Urinary bladder (tissue), 4 donors: Measurements from ENCODE around the gene PYGM. TPM values are rescaled to one million over a fixed set of nuclear protein-coding genes. Genes with fewer than 3 reads are reported as not detected.

Source experiments
- DNase-seq: peaks from one replicate; pipeline ENCODE4 v3.0.0-alpha.2; 2015; ENCODE audit errors: extremely low spot score
- H3K27ac ChIP-seq: one replicate; pipeline ENCODE4 v1.5.1; 2013; ENCODE audit warnings: low read depth, mild to moderate bottlenecking, moderate library complexity
- H3K36me3 ChIP-seq: one replicate; pipeline ENCODE4 v1.6.1; 2013; ENCODE audit warnings: mild to moderate bottlenecking, moderate library complexity; ENCODE audit not compliant: insufficient read depth
- H3K4me1 ChIP-seq: one replicate; pipeline ENCODE4 v1.6.1; 2013; ENCODE audit warnings: mild to moderate bottlenecking, moderate library complexity; ENCODE audit not compliant: insufficient read depth
- H3K4me3 ChIP-seq: one replicate; pipeline ENCODE4 v1.5.1; 2013; ENCODE audit warnings: low read depth, low read length
- WGBS: extraction: QIAGEN DNeasy Blood & Tissue Kit; methylation state at CpG from one replicate; pipeline ENCODE4 v1.1.7; 2013; 5-methylcytosine and 5-hydroxymethylcytosine counted together
- polyA plus RNA-seq: library from polyadenylated mRNA; stranded (reverse); fragments of 200-250 nt; gene quantifications from one replicate; pipeline ENCODE4 v1.2.3, GENCODE V29; 2013
- total RNA-seq: library from RNA; depleted of rRNA; stranded (reverse); fragments of >200 nt; gene quantifications from one replicate; pipeline ENCODE4 v1.2.3, GENCODE V29; 2014
- donor health status: healthy with polysubstance abuse.
- donor health status: healthy.

PYGM gene
- total and polyA plus RNA-seq, 2 donors, result 15.1 to 33.6 TPM

DNA sequence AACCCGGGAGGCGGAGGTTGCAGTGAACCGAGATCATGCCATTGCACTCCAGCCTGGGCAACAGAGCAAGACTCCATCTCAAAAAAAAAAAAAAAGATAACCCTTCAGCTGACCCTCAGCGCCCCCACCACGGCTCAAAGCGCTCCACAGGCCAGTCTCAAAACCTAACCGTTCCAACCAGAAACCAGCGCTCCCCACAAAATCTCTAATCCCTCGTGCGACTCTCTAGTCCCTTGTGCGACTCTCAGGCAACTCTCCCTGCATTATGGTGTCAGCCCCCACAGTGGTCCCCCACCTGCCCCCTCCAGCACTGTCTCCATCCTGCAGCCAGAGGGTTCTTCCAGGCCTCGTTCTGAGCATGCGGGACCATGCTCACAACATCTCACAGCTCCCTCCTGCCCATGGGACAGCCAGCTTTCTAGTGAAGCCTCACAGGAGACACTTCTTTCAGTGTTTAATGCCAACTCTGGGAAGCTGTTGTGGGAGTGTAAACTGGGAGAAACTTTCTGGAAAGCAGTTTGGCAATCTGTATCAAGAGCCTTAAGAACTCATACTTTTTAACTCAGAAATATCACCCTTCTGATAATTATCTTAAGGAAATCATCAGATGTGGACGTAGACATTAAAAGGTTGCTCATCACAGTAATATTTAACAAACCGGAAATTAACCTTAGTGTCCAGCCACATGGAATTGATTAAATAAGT is 11.7 kb downstream of the PYGM start:
- 74% methylated on average over 15 of the region's 15 CpGs for WGBS
- H3K27ac ChIP-seq, result no peak overlapping the region
- no peak overlapping the region for H3K4me3 ChIP-seq
- H3K4me1 ChIP-seq, result peaks cover 2% of the 10 kb centered on the region
- DNase-seq, result no peak
- H3K36me3 ChIP-seq, result no peaks in the 10 kb centered on the region

- H3K4me1 ChIP-seq, result peaks cover 2% of the 10 kb centered on the region
- peak overlapping the region; percentile 2 for H3K27ac ChIP-seq
- 73% methylated on average over 10 of the region's 10 CpGs for WGBS
- no peak for DNase-seq
- no peaks in the 10 kb centered on the region for H3K36me3 ChIP-seq
- H3K4me3 ChIP-seq, result no peak overlapping the region
These were observed 13.3 kb downstream of the PYGM start for GRCh38 chr11:64746486-64746885.

DNA sequence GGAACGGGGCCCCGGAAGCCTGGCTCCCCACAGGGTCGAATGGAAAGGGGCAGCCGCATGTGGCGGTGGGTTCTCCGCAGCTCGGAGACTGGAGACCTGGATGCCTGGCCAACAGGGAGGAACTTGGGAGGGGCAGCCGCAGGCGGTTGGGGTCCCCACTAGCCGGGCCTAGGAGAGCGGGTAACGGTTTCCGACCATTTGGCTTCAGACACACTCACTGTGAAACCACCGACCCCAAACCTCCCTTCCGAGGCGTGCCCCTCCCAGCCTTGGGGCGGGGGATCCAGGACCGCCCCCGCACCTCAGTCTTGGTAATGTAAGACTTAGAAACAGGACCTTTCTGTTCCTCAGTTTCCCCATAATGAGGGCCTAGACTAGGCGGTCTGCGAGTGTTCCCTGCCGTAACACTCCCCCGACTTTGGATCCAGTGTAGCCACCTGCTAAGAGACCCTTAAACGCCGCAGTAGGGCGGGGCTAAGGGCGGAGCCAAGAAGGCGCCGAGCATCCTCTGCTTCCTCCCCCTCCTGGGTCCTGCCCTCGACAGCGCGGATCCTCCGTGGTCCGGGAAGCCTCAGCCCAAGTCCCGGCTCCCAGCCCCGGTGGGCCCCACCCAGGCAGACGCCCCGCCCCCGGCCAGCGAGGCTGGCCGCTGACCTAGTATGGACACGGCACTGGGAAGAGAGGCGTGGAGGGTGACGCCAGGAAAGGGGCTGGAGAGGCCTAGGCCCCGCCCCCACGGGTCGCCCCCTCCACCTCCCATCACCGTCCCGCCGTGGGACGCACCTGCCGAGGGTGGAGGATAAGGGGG is 14.0 kb downstream of the PYGM start:
- Histone ChIP-seq H3K4me3 (peak overlapping the region; percentile 54), H3K4me1 (peaks cover 2% of the 10 kb centered on the region), H3K27ac (peak overlapping the region; percentile 62), H3K36me3 (no peaks in the 10 kb centered on the region)
- WGBS, result under 1% methylated on average over 52 of the region's 52 CpGs
- no peak for DNase-seq

- Histone ChIP-seq H3K27ac (peak overlapping the region; percentile 62), H3K36me3 (no peaks in the 10 kb centered on the region), H3K4me1 (peaks cover 2% of the 10 kb centered on the region), H3K4me3 (peak overlapping the region; percentile 54)
- no peak for DNase-seq
- 0% methylated on average over 20 of the region's 20 CpGs for WGBS
These were observed 14.6 kb downstream of the PYGM start for GRCh38 chr11:64745189-64745520.

DNA sequence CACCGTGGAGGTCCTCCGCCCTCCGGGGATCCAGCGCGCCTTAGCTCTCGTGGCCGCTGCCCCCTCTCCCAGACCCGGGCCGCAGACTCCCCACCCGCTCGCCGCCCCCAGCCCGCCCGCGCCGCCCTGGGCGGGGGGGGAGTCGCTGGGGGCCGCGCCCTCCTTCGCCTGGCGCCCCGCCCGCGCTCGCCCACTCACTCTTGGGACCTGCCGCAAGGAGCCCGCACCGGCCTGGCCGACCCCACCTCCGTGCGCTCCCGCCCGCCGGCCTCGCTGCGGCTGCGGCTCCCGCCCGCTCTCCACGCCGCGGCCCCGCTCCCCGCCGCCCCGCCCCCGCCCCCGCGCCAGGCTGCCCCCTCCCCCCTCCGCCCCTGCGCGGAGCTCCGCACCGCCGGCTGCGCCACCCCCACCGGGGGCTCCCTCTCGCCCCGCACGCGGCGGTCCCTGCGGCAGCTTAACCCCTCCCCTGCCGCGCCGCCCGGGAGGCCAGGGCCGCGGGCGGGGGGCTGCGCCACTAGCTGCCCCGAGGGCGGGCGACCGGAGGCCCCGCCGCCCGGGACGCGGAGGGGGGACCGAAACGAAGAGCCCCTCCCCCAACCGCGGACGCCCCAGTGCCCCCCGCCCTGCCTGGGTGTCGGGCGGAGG is 15.1 kb downstream of the PYGM start:
- no peak for DNase-seq

GRCh38 chr11:64743591-64744543 is 15.9 kb downstream of the PYGM start, which contains the start of gene RASGRP2:
TSS of gene RASGRP2 (minus strand) at chr11:64744142. CDS start at chr11:64742866, 1,276 bp downstream.
- H3K27ac ChIP-seq, result no peak within 1 kb of the TSS
- peaks cover 2% of the 10 kb centered on the region for H3K4me1 ChIP-seq
- peak within 1 kb of the TSS; percentile 54 for H3K4me3 ChIP-seq
- no peak for DNase-seq
- no peaks in the 10 kb centered on the region for H3K36me3 ChIP-seq
- WGBS, result 1% methylated on average over 57 of the region's 57 CpGs

More for the DNA sequence above, 15.1 kb downstream of the PYGM start:
- Histone ChIP-seq H3K4me1 (peaks cover 2% of the 10 kb centered on the region), H3K36me3 (no peaks in the 10 kb centered on the region), H3K4me3 (peak overlapping the region; percentile 54), H3K27ac (no peak overlapping the region)
- under 1% methylated on average over 72 of the region's 89 CpGs for WGBS

GRCh38 chr11:64742889-64743590 is 16.7 kb downstream of the PYGM start:
- H3K27ac ChIP-seq, result no peak overlapping the region
- peaks cover 2% of the 10 kb centered on the region for H3K4me1 ChIP-seq
- no peaks in the 10 kb centered on the region for H3K36me3 ChIP-seq
- peak overlapping the region; percentile 54 for H3K4me3 ChIP-seq
- DNase-seq, result no peak
- WGBS, result under 1% methylated on average over 58 of the region's 58 CpGs

DNA sequence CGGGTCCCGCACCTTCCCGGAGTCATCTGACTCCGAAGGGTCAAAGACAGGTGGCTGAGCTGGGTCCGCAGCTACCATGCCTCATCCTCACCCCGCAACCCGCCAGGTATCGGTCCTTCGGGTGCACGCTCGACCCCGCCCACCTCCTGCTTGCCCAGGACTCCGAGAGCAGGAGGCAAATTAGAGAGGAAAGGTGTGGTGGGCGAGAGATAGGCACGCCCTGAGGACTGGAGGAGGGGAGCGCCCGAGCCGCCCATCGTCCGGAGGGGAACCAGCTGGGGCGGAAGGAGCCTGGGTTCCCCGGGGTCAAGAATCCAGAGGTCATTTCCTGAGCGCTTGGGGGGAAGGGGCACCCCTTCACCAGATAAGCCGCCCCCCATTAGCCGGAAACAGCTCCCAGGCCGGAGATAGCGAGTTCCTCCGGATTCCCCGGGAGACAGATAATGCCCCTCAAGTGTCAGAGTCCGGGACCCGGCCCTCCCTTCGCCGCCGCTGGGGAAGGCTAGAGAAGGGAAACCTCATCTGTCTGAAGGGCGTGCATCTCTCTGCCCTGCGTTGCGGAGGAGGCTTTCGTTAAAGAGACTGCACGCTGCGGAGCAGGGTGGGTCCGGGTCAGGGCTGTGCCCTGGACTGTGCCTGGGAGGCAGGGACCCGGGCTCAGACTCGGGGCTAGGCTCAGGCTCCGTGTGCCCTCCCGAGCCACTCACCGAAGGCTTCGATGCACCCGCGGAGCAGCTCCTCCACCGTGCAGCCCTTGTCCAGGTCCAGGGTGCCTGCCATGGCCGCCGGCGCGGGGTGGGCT is 17.5 kb downstream of the PYGM start:
- no peak for DNase-seq
- Histone ChIP-seq H3K4me3 (peak overlapping the region; percentile 54), H3K4me1 (peaks cover 2% of the 10 kb centered on the region), H3K36me3 (no peaks in the 10 kb centered on the region), H3K27ac (no peak overlapping the region)
- 15% methylated on average over 54 of the region's 54 CpGs for WGBS

DNA sequence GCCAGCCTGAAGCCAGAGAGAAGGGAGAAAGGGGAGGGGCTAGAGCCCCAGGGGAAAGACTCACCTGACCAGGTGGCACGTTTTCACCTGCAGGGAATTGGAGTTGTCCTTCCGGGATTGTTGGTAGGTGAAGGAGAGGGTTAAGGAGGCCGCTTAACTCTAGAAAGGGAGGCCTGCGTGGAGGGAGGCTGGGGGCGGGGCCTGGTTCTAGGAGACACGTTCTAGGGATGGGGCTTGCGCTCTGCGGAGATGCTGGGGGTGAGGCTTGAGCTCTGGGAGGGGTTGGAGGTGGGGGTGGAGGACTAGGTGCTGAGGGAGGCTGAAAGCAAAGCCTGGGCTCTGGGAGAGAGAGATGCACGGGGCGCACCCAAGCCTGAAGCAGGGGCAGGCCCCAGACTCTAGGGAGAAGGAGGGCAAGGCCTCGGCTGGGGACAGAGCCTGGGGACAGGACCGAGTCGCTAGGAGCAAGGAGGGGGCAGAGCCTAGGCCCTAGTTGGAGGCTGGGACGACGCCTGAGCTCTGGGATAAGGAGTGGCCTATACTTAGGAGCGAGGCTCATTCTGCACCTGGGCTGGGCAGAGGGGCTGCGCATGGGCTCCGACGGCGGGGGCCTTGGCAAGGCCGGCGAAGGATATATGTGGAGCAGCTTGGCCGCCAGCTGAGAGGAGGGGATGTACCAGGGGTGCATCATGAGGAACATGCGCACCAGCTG is 18.2 kb downstream of the PYGM start:
- H3K4me1 ChIP-seq, result peaks cover 2% of the 10 kb centered on the region
- no peak for DNase-seq
- no peaks in the 10 kb centered on the region for H3K36me3 ChIP-seq
- no peak overlapping the region for H3K4me3 ChIP-seq
- WGBS, result 56% methylated on average over 24 of the region's 24 CpGs
- H3K27ac ChIP-seq, result no peak overlapping the region

GRCh38 chr11:64739871-64740270 is 19.9 kb downstream of the PYGM start:
- Histone ChIP-seq H3K27ac (no peak overlapping the region), H3K36me3 (no peaks in the 10 kb centered on the region), H3K4me1 (no peaks in the 10 kb centered on the region), H3K4me3 (no peak overlapping the region)
- no peak for DNase-seq
- 93% methylated on average over 12 of the region's 12 CpGs for WGBS

- Histone ChIP-seq H3K36me3 (no peaks in the 10 kb centered on the region), H3K27ac (no peak overlapping the region), H3K4me1 (no peaks in the 10 kb centered on the region), H3K4me3 (no peak overlapping the region)
- no peak for DNase-seq
- WGBS, result 91% methylated on average over 15 of the region's 15 CpGs
These were observed 23.1 kb downstream of the PYGM start for GRCh38 chr11:64736654-64737053.
